H1 (cell line): ENCODE measurements around the gene VPS35. TPM values are rescaled to one million over a fixed set of nuclear protein-coding genes. Genes with fewer than 3 reads are reported as not detected.
A peak's percentile ranks its signal among the peaks of the same experiment; 100 is the strongest.
"Not testable (repeated sequence)": the region's sequence is repeated elsewhere in the genome, so short reads cannot be mapped to it uniquely, and the experiment has no call there.

ENCODE experiments used
- CTCF ChIA-PET: fragments of 300-600 bp; sonication (Branson Sonifier 250); formaldehyde crosslinking; loops from one replicate; lab custom pipeline; 2021; ENCODE audit not compliant: partially characterized antibody; lab: Charles Lee
- POLR2A ChIA-PET: fragments of 300-600 bp; sonication (Branson Sonifier 250); formaldehyde crosslinking; loops from one replicate; lab custom pipeline; 2021; ENCODE audit warnings: inconsistent platforms; ENCODE audit not compliant: partially characterized antibody; lab: Charles Lee
- DNase-seq, 2 experiments: peaks; one replicate each; pipeline versions ENCODE4 v3.0.0 to v3.0.0-alpha.2; 2010 to 2022; ENCODE audit warnings: low spot score in 2 of 2, low read depth in 1 of 2, mixed read lengths in 1 of 2
- FAIRE-seq: peaks from 2 replicates; lab custom pipeline; 2011; peaks lifted over from hg19 to GRCh38; lab: Jason Lieb, UNC
- H2AFZ ChIP-seq: 2 replicates; pipeline ENCODE4 v1.8.1; 2012; ENCODE audit warnings: low read length, inconsistent platforms
- H2AK5ac ChIP-seq: 2 replicates; pipeline ENCODE4 v1.6.1; 2013; ENCODE audit warnings: low read depth, low read length
- H2BK120ac ChIP-seq: replicated peaks from 2 replicates; pipeline ENCODE3; 2013; ENCODE audit warnings: low read depth, low read length, inconsistent platforms
- H2BK12ac ChIP-seq: 2 replicates; pipeline ENCODE4 v1.6.1; 2013; ENCODE audit warnings: low read depth, low read length
- H2BK15ac ChIP-seq: 2 replicates; pipeline ENCODE4 v1.6.1; 2013; ENCODE audit warnings: low read length
- H2BK20ac ChIP-seq: 2 replicates; pipeline ENCODE4 v1.6.1; 2013; ENCODE audit warnings: low read length
- H2BK5ac ChIP-seq: 2 replicates; pipeline ENCODE4 v1.6.1; 2013; ENCODE audit warnings: low read depth, low read length
- H3K14ac ChIP-seq: 2 replicates; pipeline ENCODE4 v1.6.1; 2013; ENCODE audit warnings: inconsistent platforms; ENCODE audit not compliant: insufficient read length
- H3K18ac ChIP-seq: 2 replicates; pipeline ENCODE4 v1.6.1; 2013; ENCODE audit warnings: low read length; ENCODE audit errors: extremely low read depth
- H3K23ac ChIP-seq: 2 replicates; pipeline ENCODE4 v1.6.1; 2013; ENCODE audit warnings: inconsistent platforms; ENCODE audit not compliant: insufficient read length
- H3K23me2 ChIP-seq: 2 replicates; pipeline ENCODE4 v1.6.1; 2013; ENCODE audit warnings: low read depth, low read length
- H3K27ac ChIP-seq: 2 replicates; pipeline ENCODE4 v1.6.1; 2011; ENCODE audit warnings: low read depth, low read length, inconsistent platforms
- H3K27me3 ChIP-seq, 4 experiments: replicated peaks in 1 of 4; 1 replicate in 1 of 4; 2 replicates in 3 of 4; pipeline versions ENCODE4 v1.6.1 to v1.8.1; 2011 to 2013; ENCODE audit warnings: low read length in 3 of 4, mild to moderate bottlenecking in 3 of 4, inconsistent platforms in 2 of 4, mixed read lengths in 2 of 4, moderate library complexity in 1 of 4; ENCODE audit not compliant: control insufficient read depth in 3 of 4, insufficient read depth in 3 of 4; ENCODE audit errors: extremely low read depth in 1 of 4
- H3K36me3 ChIP-seq, 4 experiments: 2 replicates each; pipeline versions ENCODE4 v1.6.1 to v1.8.1; 2011 to 2013; ENCODE audit warnings: mild to moderate bottlenecking in 4 of 4, low read length in 3 of 4, moderate library complexity in 2 of 4, control low read depth in 1 of 4, inconsistent platforms in 1 of 4; ENCODE audit not compliant: insufficient read depth in 4 of 4, control insufficient read depth in 2 of 4
- H3K4ac ChIP-seq: replicated peaks from 2 replicates; pipeline ENCODE3; 2013; ENCODE audit warnings: low read length, low read depth, mixed read lengths, inconsistent platforms; ENCODE audit not compliant: insufficient read length
- H3K4me1 ChIP-seq, 4 experiments: replicated peaks in 1 of 4; 1 replicate in 1 of 4; 2 replicates in 3 of 4; pipeline versions ENCODE4 v1.6.1 to v1.8.1; 2011 to 2013; ENCODE audit warnings: low read length in 3 of 4, inconsistent platforms in 2 of 4, mixed read lengths in 1 of 4; ENCODE audit not compliant: insufficient read depth in 4 of 4, control insufficient read depth in 3 of 4
- H3K4me2 ChIP-seq, 2 experiments: 2 replicates each; pipeline versions ENCODE4 v1.6.1 to v1.8.1; 2011 to 2013; ENCODE audit warnings: low read depth in 2 of 2, low read length in 2 of 2, control low read depth in 1 of 2, inconsistent platforms in 1 of 2, mild to moderate bottlenecking in 1 of 2; ENCODE audit not compliant: insufficient read depth in 1 of 2
- H3K4me3 ChIP-seq, 4 experiments: fragments of 200-600, 300-600 bp in 1 of 4; sonication (generic), shearing (Covaris generic), sonication (Bioruptor Twin) in 1 of 4; 2 replicates each; pipeline versions ENCODE4 v1.5.1 to v1.8.1; 2011 to 2016; ENCODE audit warnings: low read length in 4 of 4, low read depth in 3 of 4, control low read depth in 2 of 4, inconsistent platforms in 2 of 4, mild to moderate bottlenecking in 2 of 4, mixed read lengths in 1 of 4, moderate library complexity in 1 of 4; ENCODE audit not compliant: insufficient read depth in 2 of 4; ENCODE audit errors: extremely low read depth in 1 of 4
- H3K56ac ChIP-seq: replicated peaks from 2 replicates; pipeline ENCODE3; 2013; ENCODE audit warnings: low read depth, mild to moderate bottlenecking, mixed read lengths, low read length, inconsistent platforms; ENCODE audit not compliant: insufficient read length
- H3K79me1 ChIP-seq: 2 replicates; pipeline ENCODE4 v1.6.1; 2013; ENCODE audit warnings: low read depth, low read length, control low read depth
- H3K79me2 ChIP-seq, 2 experiments: 2 replicates each; pipeline versions ENCODE4 v1.6.1 to v1.8.1; 2012 to 2013; ENCODE audit warnings: low read length in 2 of 2, mild to moderate bottlenecking in 2 of 2, inconsistent platforms in 1 of 2; ENCODE audit not compliant: insufficient read depth in 2 of 2, control insufficient read depth in 1 of 2
- H3K9ac ChIP-seq, 4 experiments: replicated peaks in 1 of 4; 1 replicate in 1 of 4; 2 replicates in 3 of 4; pipeline versions ENCODE4 v1.6.1 to v1.8.1; 2011 to 2013; ENCODE audit warnings: low read depth in 3 of 4, low read length in 3 of 4, control low read depth in 2 of 4, mild to moderate bottlenecking in 2 of 4, moderate library complexity in 2 of 4, inconsistent platforms in 1 of 4; ENCODE audit errors: extremely low read depth in 1 of 4
- H3K9me3 ChIP-seq, 2 experiments: 2 replicates each; pipeline versions ENCODE4 v1.6.1 to v1.8.1; 2012 to 2013; ENCODE audit warnings: mild to moderate bottlenecking in 2 of 2, moderate library complexity in 2 of 2, control low read depth in 1 of 2, inconsistent platforms in 1 of 2, low read depth in 1 of 2, low read length in 1 of 2, mixed read lengths in 1 of 2; ENCODE audit not compliant: insufficient read depth in 2 of 2
- H4K20me1 ChIP-seq, 2 experiments: replicated peaks in 1 of 2; 2 replicates each; pipeline versions ENCODE3 to v1.8.1; 2011 to 2013; ENCODE audit warnings: inconsistent platforms in 2 of 2, low read length in 2 of 2, mild to moderate bottlenecking in 1 of 2; ENCODE audit not compliant: insufficient read depth in 2 of 2, control insufficient read depth in 1 of 2
- H4K5ac ChIP-seq: 2 replicates; pipeline ENCODE4 v1.6.1; 2013; ENCODE audit warnings: low read length, low read depth, mixed read lengths, inconsistent platforms; ENCODE audit not compliant: insufficient read length
- H4K8ac ChIP-seq: 2 replicates; pipeline ENCODE4 v1.8.0; 2013; ENCODE audit warnings: mild to moderate bottlenecking, moderate library complexity, low read length, inconsistent platforms; ENCODE audit not compliant: insufficient read depth; ENCODE audit errors: extremely low read depth
- H4K91ac ChIP-seq: replicated peaks from 2 replicates; pipeline ENCODE3; 2013; ENCODE audit warnings: low read length, mixed read lengths, inconsistent platforms; ENCODE audit not compliant: insufficient read length
- RAD21 ChIP-seq, 2 experiments: IDR thresholded peaks in 1 of 2; conservative IDR thresholded peaks in 1 of 2; 2 replicates each; pipeline ENCODE4 v1.6.1; 2011; ENCODE audit warnings: low read depth in 2 of 2, low read length in 2 of 2, improper control_type of control experiment in 1 of 2, inconsistent platforms in 1 of 2, mild to moderate bottlenecking in 1 of 2, moderate library complexity in 1 of 2
- WGBS, 2 experiments: shearing (Covaris generic) in 1 of 2; methylation state at CpG; one replicate each; pipeline versions ENCODE4 v1.1.6 to v1.1.7; 2013 to 2015; ENCODE audit warnings: low lambda C conversion rate in 2 of 2, mixed read lengths in 2 of 2, inconsistent platforms in 1 of 2, low coverage in 1 of 2, missing lambda C conversion rate in 1 of 2; ENCODE audit not compliant: insufficient replicate concordance in 2 of 2, insufficient coverage in 1 of 2, insufficient read length in 1 of 2; ENCODE audit errors: extremely low coverage in 1 of 2, missing lambda C conversion rate in 1 of 2; 5-methylcytosine and 5-hydroxymethylcytosine counted together
- polyA plus RNA-seq, 7 experiments: library from polyadenylated mRNA; depleted of rRNA in 3 of 7; stranded (reverse) in 5 of 7; unstranded in 2 of 7; fragments of >200 nt in 5 of 7; fragments of 200-250 nt in 2 of 7; gene quantifications; 1 replicate in 5 of 7; 2 replicates in 1 of 7; 4 replicates in 1 of 7; pipeline versions ENCODE4 v1.2.1 to v1.2.3, GENCODE V29; 2011 to 2013; ENCODE audit warnings: missing spikeins in 2 of 7, mixed read lengths in 2 of 7
- total RNA-seq: library from RNA; stranded (reverse); fragmentation: NEBNext Ultra II Directional; extraction: Animal tissue kit (Norgen Biotek cat#: 25700); gene quantifications from 2 replicates; pipeline ENCODE4 v1.2.1, GENCODE V29; 2021

VPS35 gene
- total and polyA plus RNA-seq, 2 of the 8 experiments (the other 6 are each of a cell fraction or from before 2014, with no cell fraction given), result 10.3 to 66.9 TPM

DNA sequence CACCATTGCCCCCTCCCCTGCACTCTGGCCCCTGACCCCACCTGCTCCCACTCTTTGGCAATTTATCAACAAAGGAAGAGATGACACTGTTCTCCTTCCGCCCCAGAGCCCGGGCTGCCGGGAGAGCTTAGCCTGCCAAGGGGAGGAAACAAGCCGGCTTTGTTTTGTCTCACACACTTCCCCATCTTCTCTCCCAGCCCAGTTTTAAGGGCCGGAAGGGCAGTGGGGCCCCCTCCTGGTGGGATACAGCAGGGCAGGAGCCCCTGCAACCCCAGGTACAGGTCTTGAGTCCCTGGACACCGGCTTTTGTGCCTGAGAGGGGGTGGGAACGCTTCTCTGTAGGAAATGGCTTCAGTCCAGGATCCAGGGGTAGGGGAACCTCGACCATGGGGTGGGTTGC, 65.7 kb downstream of the VPS35 start:
- POLR2A ChIA-PET, H3K4me3 ChIP-seq, H3K27me3 ChIP-seq, H3K14ac ChIP-seq, H3K23me2 ChIP-seq, H3K4me1 ChIP-seq, H2BK15ac ChIP-seq, CTCF ChIA-PET, H3K79me1 ChIP-seq, H4K8ac ChIP-seq, H4K5ac ChIP-seq, H3K4ac ChIP-seq, H2AFZ ChIP-seq, H3K56ac ChIP-seq, H4K91ac ChIP-seq, H2BK20ac ChIP-seq, H3K27ac ChIP-seq, H2BK5ac ChIP-seq, H3K9ac ChIP-seq, H3K9me3 ChIP-seq, H3K18ac ChIP-seq, H3K23ac ChIP-seq, H3K4me2 ChIP-seq, H2AK5ac ChIP-seq, H3K36me3 ChIP-seq, H4K20me1 ChIP-seq, H2BK120ac ChIP-seq, H2BK12ac ChIP-seq: not testable (repeated sequence)
- 40% methylated on average over 1 of the region's 8 CpGs; no CpG with 5 or more reads in 1 of the 2 experiments for WGBS, 2 experiments
- H3K79me2 ChIP-seq, result peaks cover 0 to 22% of the 10 kb centered on the region in 2 experiments; a peak in 3 of 4 replicates
- FAIRE-seq (peak; percentile 95), DNase-seq (peak in 1 of 2 experiments; percentile 57)
- TF ChIP-seq RAD21 (IDR thresholded peaks at IDR 0.05 in 1 of 2, conservative IDR thresholded peaks at IDR 0.05 in 1 of 2; ENCODE audit: low read depth in 2 of 2, low read length in 2 of 2), result peak in 1 of 2 experiments; percentile 8; a peak in 2 of 4 replicates
